Panc1 (cell line): ENCODE measurements around the gene UMAD1.

Experiments used
- CTCF ChIP-seq: fragments of 450-650 bp; IDR thresholded peaks from 2 replicates; pipeline ENCODE4 v1.5.1; 2017; ENCODE audit warnings: mild to moderate bottlenecking
- REST ChIP-seq, 2 experiments: IDR thresholded peaks; 2 replicates each; pipeline ENCODE4 v1.6.1; 2011 to 2012; ENCODE audit warnings: low read depth in 2 of 2, control low read depth in 1 of 2, low read length in 1 of 2, mild to moderate bottlenecking in 1 of 2, moderate library complexity in 1 of 2; ENCODE audit not compliant: insufficient read depth in 1 of 2
- SIN3A ChIP-seq: IDR thresholded peaks from 2 replicates; pipeline ENCODE4 v1.6.1; 2012; ENCODE audit warnings: low read depth, mild to moderate bottlenecking, low read length, moderate library complexity, borderline replicate concordance; ENCODE audit not compliant: insufficient read depth

DNA sequence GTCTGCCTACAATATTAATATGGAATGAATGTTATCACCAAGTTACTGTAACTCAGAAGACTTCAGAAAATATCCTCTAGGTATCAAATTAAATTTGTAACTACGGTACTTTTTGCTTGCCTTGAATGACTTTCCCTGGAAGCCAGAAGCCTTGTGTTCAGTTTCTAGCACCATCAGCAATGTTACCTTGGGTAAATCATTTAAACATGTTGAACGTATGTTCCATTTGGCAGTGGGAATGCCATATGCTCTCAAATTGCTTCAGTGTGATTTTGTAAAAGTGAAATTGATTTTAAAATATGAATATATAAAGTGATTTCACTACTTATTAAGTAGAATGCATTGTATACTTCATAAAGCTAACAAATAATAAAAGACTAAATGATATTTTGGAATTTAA is 66.7 kb downstream of the UMAD1 start:
- no peak for TF ChIP-seq CTCF
- no peak for TF ChIP-seq REST (IDR thresholded peaks at IDR 0.05; ENCODE audit: insufficient read depth in 1 of 2, low read depth in 2 of 2, low read length in 1 of 2)
- no peak for TF ChIP-seq SIN3A
